HepG2 (cell line): ENCODE measurements around the gene CAMKV. TPM values are rescaled to one million over a fixed set of nuclear protein-coding genes. Genes with fewer than 3 reads are reported as not detected.

Source experiments
- ARHGAP35 ChIP-seq: sonication (generic); formaldehyde crosslinking; IDR thresholded peaks from 2 replicates; pipeline ENCODE4 v1.9.0; 2022; ENCODE audit warnings: mild to moderate bottlenecking, inconsistent platforms, moderate library complexity, missing genetic modification reagents, borderline replicate concordance
- ASH2L ChIP-seq: fragments of 300-600, 200-600 bp; sonication (generic); IDR thresholded peaks from 2 replicates; pipeline ENCODE4 v1.7.0; 2017; ENCODE audit warnings: low read depth, mild to moderate bottlenecking, moderate library complexity, mixed read lengths, low read length; ENCODE audit not compliant: insufficient read length
- CREB1 ChIP-seq, 2 experiments: fragments of 450-650 bp in 1 of 2; IDR thresholded peaks; 2 replicates each; pipeline ENCODE4 v1.6.1; 2016 to 2017; ENCODE audit warnings: control low read depth in 1 of 2, mild to moderate bottlenecking in 1 of 2, missing compliant biosample characterization in 1 of 2, missing genetic modification characterization in 1 of 2
- FOXK1 ChIP-seq: sonication (generic); formaldehyde crosslinking; IDR thresholded peaks from 2 replicates; pipeline ENCODE4 v1.4.0; 2020; ENCODE audit warnings: low read depth, missing genetic modification reagents, borderline replicate concordance
- FOXK2 ChIP-seq: fragments of 450-650 bp; IDR thresholded peaks from 2 replicates; pipeline ENCODE4 v1.6.1; 2016
- GATAD2A ChIP-seq: IDR thresholded peaks from 2 replicates; pipeline ENCODE4 v1.6.1; 2016
- GPN1 ChIP-seq: sonication (generic); formaldehyde crosslinking; IDR thresholded peaks from 2 replicates; pipeline ENCODE4 v1.5.1; 2020; ENCODE audit warnings: missing genetic modification reagents, borderline replicate concordance
- GTF2F1 ChIP-seq: fragments of 150-350 bp; IDR thresholded peaks from 2 replicates; pipeline ENCODE4 v1.6.1; 2014; ENCODE audit warnings: low read length
- HDAC1 ChIP-seq: sonication (generic); formaldehyde crosslinking; IDR thresholded peaks from 2 replicates; pipeline ENCODE4 v1.5.1; 2020; ENCODE audit warnings: mild to moderate bottlenecking, missing genetic modification reagents
- HNRNPK ChIP-seq: fragments of 200-400 bp; formaldehyde crosslinking; IDR thresholded peaks from 2 replicates; pipeline ENCODE4 v1.6.1; 2018; ENCODE audit warnings: low read length, low read depth, moderate library complexity, mild to moderate bottlenecking; ENCODE audit not compliant: poor library complexity, severe bottlenecking
- IRX3 ChIP-seq: sonication (generic); formaldehyde crosslinking; IDR thresholded peaks from 2 replicates; pipeline ENCODE4 v1.8.1; 2023; ENCODE audit warnings: mild to moderate bottlenecking, low read depth, missing genetic modification reagents, borderline replicate concordance
- MBD4 ChIP-seq: IDR thresholded peaks from 2 replicates; pipeline ENCODE4 v1.6.1; 2012; ENCODE audit warnings: low read length, inconsistent platforms, borderline replicate concordance
- MIER3 ChIP-seq: IDR thresholded peaks from 2 replicates; pipeline ENCODE4 v1.6.1; 2016; ENCODE audit warnings: missing compliant biosample characterization, borderline replicate concordance
- NCOA2 ChIP-seq: sonication (generic); formaldehyde crosslinking; IDR thresholded peaks from 2 replicates; pipeline ENCODE4 v1.8.0; 2022; ENCODE audit warnings: inconsistent platforms
- NFRKB ChIP-seq: fragments of 450-650 bp; IDR thresholded peaks from 2 replicates; pipeline ENCODE4 v1.6.1; 2017
- PHF20 ChIP-seq: sonication (generic); formaldehyde crosslinking; IDR thresholded peaks from 2 replicates; pipeline ENCODE4 v1.5.0; 2020; ENCODE audit warnings: mild to moderate bottlenecking, missing genetic modification reagents
- SMAD3 ChIP-seq: sonication (generic); formaldehyde crosslinking; IDR thresholded peaks from 2 replicates; pipeline ENCODE4 v1.4.0; 2020; ENCODE audit warnings: missing genetic modification reagents
- SUZ12 ChIP-seq: fragments of 150-350 bp; IDR thresholded peaks from 2 replicates; pipeline ENCODE4 v1.6.1; 2014; ENCODE audit warnings: low read depth, low read length
- TBL1XR1 ChIP-seq: fragments of 150-350 bp; IDR thresholded peaks from 2 replicates; pipeline ENCODE4 v1.6.1; 2014; ENCODE audit warnings: borderline replicate concordance, low read length; ENCODE audit not compliant: partially characterized antibody
- TBX2 ChIP-seq: sonication (generic); formaldehyde crosslinking; IDR thresholded peaks from 2 replicates; pipeline ENCODE4 v1.5.0; 2020; ENCODE audit warnings: missing genetic modification reagents, mild to moderate bottlenecking, borderline replicate concordance
- TBX3 ChIP-seq: fragments of 450-650 bp; IDR thresholded peaks from 2 replicates; pipeline ENCODE4 v1.6.1; 2017; ENCODE audit warnings: antibody characterized with exemption, mild to moderate bottlenecking, inconsistent platforms, borderline replicate concordance
- ZNF282 ChIP-seq: fragments of 450-650 bp; IDR thresholded peaks from 2 replicates; pipeline ENCODE4 v1.6.1; 2018; ENCODE audit not compliant: partially characterized antibody
- ZNF546 ChIP-seq: sonication (generic); formaldehyde crosslinking; conservative IDR thresholded peaks from 2 replicates; pipeline ENCODE4 v1.8.1; 2023; ENCODE audit warnings: mild to moderate bottlenecking, missing genetic modification reagents
- ZNF577 ChIP-seq: sonication (generic); formaldehyde crosslinking; IDR thresholded peaks from 2 replicates; pipeline ENCODE4 v1.4.0; 2020; ENCODE audit warnings: mild to moderate bottlenecking, low read depth, missing genetic modification reagents, borderline replicate concordance
- ZNF589 ChIP-seq: sonication (generic); formaldehyde crosslinking; conservative IDR thresholded peaks from 2 replicates; pipeline ENCODE4 v1.8.0; 2022; ENCODE audit warnings: mild to moderate bottlenecking, moderate library complexity, missing genetic modification reagents
- polyA plus RNA-seq, 8 experiments: library from polyadenylated mRNA; depleted of rRNA in 3 of 8; stranded (reverse) in 7 of 8; unstranded in 1 of 8; fragments of >200 nt; fragmentation: Illumina TruSeq in 4 of 8; extraction: Trizol in 4 of 8; gene quantifications; 2 replicates each; pipeline versions ENCODE4 v1.2.1 to v1.2.3, GENCODE V29; 2011 to 2016; ENCODE audit warnings: low read depth in 4 of 8, missing spikeins in 1 of 8, mixed read lengths in 1 of 8; ENCODE audit not compliant: insufficient read depth in 1 of 8
- total RNA-seq, 5 experiments: library from RNA; depleted of rRNA; stranded (reverse); fragments of >200 nt; fragmentation: Illumina TruSeq; extraction: Trizol; gene quantifications; 2 replicates each; pipeline ENCODE4 v1.2.3, GENCODE V29; 2016; ENCODE audit warnings: low read depth in 1 of 5
- TF ChIP-seq, protein P1 (sequence below): sonication (generic); formaldehyde crosslinking; IDR thresholded peaks from 2 replicates; pipeline ENCODE4 v1.5.0; 2020; ENCODE audit warnings: missing genetic modification reagents, mild to moderate bottlenecking, borderline replicate concordance
- TF ChIP-seq, protein P2 (sequence below): sonication (generic); formaldehyde crosslinking; IDR thresholded peaks from 2 replicates; pipeline ENCODE4 v1.4.0; 2020; ENCODE audit warnings: mild to moderate bottlenecking, missing genetic modification reagents
- TF ChIP-seq, protein P3 (sequence below): sonication (generic); formaldehyde crosslinking; IDR thresholded peaks from 2 replicates; pipeline ENCODE4 v1.4.0; 2020; ENCODE audit warnings: mild to moderate bottlenecking, low read depth, missing genetic modification reagents

The CAMKV gene
- total and polyA plus RNA-seq, 2 of the 13 experiments (the other 11 are each of a cell fraction or from before 2014, with no cell fraction given) = 0.13 to 0.15 TPM

DNA sequence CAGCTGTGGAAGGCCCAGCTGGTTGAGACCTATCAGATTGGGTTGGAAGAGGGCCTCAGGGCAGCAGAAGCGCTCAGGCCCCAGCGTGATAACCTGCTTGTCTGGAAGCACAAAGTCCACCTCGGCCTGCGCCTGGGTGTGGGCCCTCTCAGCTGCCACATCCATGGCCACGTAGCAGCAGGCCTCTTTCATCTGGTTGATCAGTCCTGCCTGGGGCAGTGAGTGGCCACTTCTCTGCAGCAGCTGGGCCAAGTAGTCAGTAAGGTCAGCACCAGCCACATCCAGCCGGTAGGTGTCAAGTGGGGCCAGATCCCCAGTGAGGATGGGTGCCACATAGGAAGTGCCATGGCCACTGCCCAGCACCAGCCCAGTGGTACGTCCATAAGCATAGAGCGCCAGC, 3.9 kb upstream of the CAMKV start (continued):
- TF ChIP-seq TBX3 = no peak
- no peak for TF ChIP-seq MBD4
- no peak for TF ChIP-seq ZNF546 (CRISPR knock-in tag)
- TF ChIP-seq NCOA2 (CRISPR knock-in tag) = peak; percentile 34; the same call in 1 of the 2 replicates
- no peak for TF ChIP-seq IRX3 (CRISPR knock-in tag)
- TF ChIP-seq GTF2F1 = no peak
- peak; percentile 67; the same call in 1 of the 2 replicates for TF ChIP-seq GATAD2A (CRISPR knock-in tag)
- no peak for TF ChIP-seq ZNF589 (CRISPR knock-in tag)
- TF ChIP-seq GPN1 (CRISPR knock-in tag) = no peak
- TF ChIP-seq, protein P1, sequence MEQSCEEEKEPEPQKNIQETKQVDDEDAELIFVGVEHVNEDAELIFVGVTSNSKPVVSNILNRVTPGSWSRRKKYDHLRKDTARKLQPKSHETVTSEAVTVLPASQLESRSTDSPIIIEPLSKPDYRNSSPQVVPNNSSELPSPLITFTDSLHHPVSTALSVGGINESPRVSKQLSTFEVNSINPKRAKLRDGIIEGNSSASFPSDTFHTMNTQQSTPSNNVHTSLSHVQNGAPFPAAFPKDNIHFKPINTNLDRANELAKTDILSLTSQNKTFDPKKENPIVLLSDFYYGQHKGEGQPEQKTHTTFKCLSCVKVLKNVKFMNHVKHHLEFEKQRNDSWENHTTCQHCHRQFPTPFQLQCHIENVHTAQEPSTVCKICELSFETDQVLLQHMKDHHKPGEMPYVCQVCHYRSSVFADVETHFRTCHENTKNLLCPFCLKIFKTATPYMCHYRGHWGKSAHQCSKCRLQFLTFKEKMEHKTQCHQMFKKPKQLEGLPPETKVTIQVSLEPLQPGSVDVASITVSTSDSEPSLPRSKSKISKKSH = peak; percentile 77; the same call in 1 of the 2 replicates
- peak; percentile 44 for TF ChIP-seq ASH2L
- no peak for TF ChIP-seq ARHGAP35
- TF ChIP-seq HDAC1 (CRISPR knock-in tag) = peak; percentile 75
- TF ChIP-seq FOXK2 = no peak
- peak; percentile 58; the same call in 1 of the 2 replicates for TF ChIP-seq PHF20 (CRISPR knock-in tag)
- TF ChIP-seq NFRKB = no peak
- TF ChIP-seq HNRNPK = no peak
- TF ChIP-seq, protein P2, sequence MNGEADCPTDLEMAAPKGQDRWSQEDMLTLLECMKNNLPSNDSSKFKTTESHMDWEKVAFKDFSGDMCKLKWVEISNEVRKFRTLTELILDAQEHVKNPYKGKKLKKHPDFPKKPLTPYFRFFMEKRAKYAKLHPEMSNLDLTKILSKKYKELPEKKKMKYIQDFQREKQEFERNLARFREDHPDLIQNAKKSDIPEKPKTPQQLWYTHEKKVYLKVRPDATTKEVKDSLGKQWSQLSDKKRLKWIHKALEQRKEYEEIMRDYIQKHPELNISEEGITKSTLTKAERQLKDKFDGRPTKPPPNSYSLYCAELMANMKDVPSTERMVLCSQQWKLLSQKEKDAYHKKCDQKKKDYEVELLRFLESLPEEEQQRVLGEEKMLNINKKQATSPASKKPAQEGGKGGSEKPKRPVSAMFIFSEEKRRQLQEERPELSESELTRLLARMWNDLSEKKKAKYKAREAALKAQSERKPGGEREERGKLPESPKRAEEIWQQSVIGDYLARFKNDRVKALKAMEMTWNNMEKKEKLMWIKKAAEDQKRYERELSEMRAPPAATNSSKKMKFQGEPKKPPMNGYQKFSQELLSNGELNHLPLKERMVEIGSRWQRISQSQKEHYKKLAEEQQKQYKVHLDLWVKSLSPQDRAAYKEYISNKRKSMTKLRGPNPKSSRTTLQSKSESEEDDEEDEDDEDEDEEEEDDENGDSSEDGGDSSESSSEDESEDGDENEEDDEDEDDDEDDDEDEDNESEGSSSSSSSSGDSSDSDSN = peak; percentile 90
- TF ChIP-seq CREB1 (IDR thresholded peaks at IDR 0.05) = no peak
- no peak for TF ChIP-seq CREB1 (CRISPR knock-in tag; IDR thresholded peaks at IDR 0.05)
- no peak for TF ChIP-seq SMAD3
- TF ChIP-seq ZNF282 = no peak
- TF ChIP-seq FOXK1 (CRISPR knock-in tag) = peak; percentile 26; the same call in 1 of the 2 replicates
- no peak for TF ChIP-seq MIER3
- no peak for TF ChIP-seq TBL1XR1
- TF ChIP-seq ZNF577 (CRISPR knock-in tag) = no peak
- no peak for TF ChIP-seq SUZ12
- TF ChIP-seq, protein P3, sequence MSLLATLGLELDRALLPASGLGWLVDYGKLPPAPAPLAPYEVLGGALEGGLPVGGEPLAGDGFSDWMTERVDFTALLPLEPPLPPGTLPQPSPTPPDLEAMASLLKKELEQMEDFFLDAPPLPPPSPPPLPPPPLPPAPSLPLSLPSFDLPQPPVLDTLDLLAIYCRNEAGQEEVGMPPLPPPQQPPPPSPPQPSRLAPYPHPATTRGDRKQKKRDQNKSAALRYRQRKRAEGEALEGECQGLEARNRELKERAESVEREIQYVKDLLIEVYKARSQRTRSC (CRISPR knock-in tag) = no peak
- peak; percentile 45; the same call in 1 of the 2 replicates for TF ChIP-seq TBX2 (CRISPR knock-in tag)
